Esophagus muscularis mucosa (tissue), 4 donors: ENCODE results near the gene CD244. TPM values are rescaled to one million over a fixed set of nuclear protein-coding genes. Genes with fewer than 3 reads are reported as not detected.
"Not testable (repeated sequence)": the region's sequence is repeated elsewhere in the genome, so short reads cannot be mapped to it uniquely, and the experiment has no call there.

Experiments
- DNase-seq: peaks from one replicate; pipeline ENCODE4 v3.0.0-alpha.2; 2017; ENCODE audit errors: extremely low spot score
- H3K27ac ChIP-seq, 4 donors: fragments of 200-600 bp; sonication (generic); replicated peaks in 1 of 4; 1 replicate in 3 of 4; 2 replicates in 1 of 4; pipeline ENCODE4 v1.5.1; 2016 to 2019; ENCODE audit warnings: mild to moderate bottlenecking in 1 of 4
- H3K27me3 ChIP-seq, 4 donors: fragments of 200-600 bp; sonication (generic); one replicate each; pipeline versions ENCODE4 v1.5.1 to v1.6.0; 2016 to 2019
- H3K36me3 ChIP-seq, 4 donors: fragments of 200-600 bp; sonication (generic); one replicate each; pipeline ENCODE4 v1.5.1; 2016 to 2019
- H3K4me1 ChIP-seq, 4 donors: fragments of 200-600 bp; sonication (generic); one replicate each; pipeline ENCODE4 v1.5.1; 2016 to 2019
- H3K4me3 ChIP-seq, 4 donors: fragments of 200-600 bp; sonication (generic); 1 replicate in 2 of 4; 2 replicates in 2 of 4; pipeline ENCODE4 v1.5.1; 2016 to 2019; ENCODE audit warnings: mild to moderate bottlenecking in 4 of 4, moderate library complexity in 1 of 4
- H3K9me3 ChIP-seq, 4 donors: fragments of 200-600 bp; sonication (generic); 1 replicate in 3 of 4; 2 replicates in 1 of 4; pipeline ENCODE4 v1.5.1; 2016 to 2019
- EP300 ChIP-seq: sonication (generic); formaldehyde crosslinking; IDR thresholded peaks from one replicate; pipeline ENCODE4 v1.6.1; 2017; ENCODE audit warnings: antibody characterized with exemption
- POLR2A ChIP-seq: fragments of 450-650 bp; IDR thresholded peaks from one replicate; pipeline ENCODE4 v1.6.1; 2017; ENCODE audit warnings: antibody characterized with exemption, moderate library complexity, mild to moderate bottlenecking, low read depth
- POLR2AphosphoS5 ChIP-seq, 2 donors: sonication (generic); formaldehyde crosslinking; IDR thresholded peaks; one replicate each; pipeline ENCODE4 v1.6.1; 2017; ENCODE audit warnings: antibody characterized with exemption in 2 of 2
- WGBS: methylation state at CpG from one replicate; pipeline ENCODE4 v1.1.5; 2018; 5-methylcytosine and 5-hydroxymethylcytosine counted together
- intact Hi-C: fragments of 100-400 bp; cut with DNase I; formaldehyde crosslinking; loops from one replicate; pipeline ENCODE4 v1.15.1; 2023
- total RNA-seq, 4 donors: library from RNA; depleted of rRNA; stranded (reverse); fragments of >200 nt; gene quantifications; one replicate each; pipeline versions ENCODE4 v1.1.0 to v1.2.1, GENCODE V29; 2016
- TF ChIP-seq, protein P1 (sequence below), 3 experiments: fragments of 200-600 bp in 2 of 3; fragments of 450-650 bp in 1 of 3; sonication (generic) in 2 of 3; IDR thresholded peaks; one replicate each; pipeline ENCODE4 v1.5.1; 2017 to 2019; ENCODE audit warnings: antibody characterized with exemption in 3 of 3, mild to moderate bottlenecking in 2 of 3, moderate library complexity in 1 of 3

The CD244 gene
- total RNA-seq, 4 donors from 2014 or later = 0.13 to 0.83 (median 0.34) TPM; not detected in 1

DNA sequence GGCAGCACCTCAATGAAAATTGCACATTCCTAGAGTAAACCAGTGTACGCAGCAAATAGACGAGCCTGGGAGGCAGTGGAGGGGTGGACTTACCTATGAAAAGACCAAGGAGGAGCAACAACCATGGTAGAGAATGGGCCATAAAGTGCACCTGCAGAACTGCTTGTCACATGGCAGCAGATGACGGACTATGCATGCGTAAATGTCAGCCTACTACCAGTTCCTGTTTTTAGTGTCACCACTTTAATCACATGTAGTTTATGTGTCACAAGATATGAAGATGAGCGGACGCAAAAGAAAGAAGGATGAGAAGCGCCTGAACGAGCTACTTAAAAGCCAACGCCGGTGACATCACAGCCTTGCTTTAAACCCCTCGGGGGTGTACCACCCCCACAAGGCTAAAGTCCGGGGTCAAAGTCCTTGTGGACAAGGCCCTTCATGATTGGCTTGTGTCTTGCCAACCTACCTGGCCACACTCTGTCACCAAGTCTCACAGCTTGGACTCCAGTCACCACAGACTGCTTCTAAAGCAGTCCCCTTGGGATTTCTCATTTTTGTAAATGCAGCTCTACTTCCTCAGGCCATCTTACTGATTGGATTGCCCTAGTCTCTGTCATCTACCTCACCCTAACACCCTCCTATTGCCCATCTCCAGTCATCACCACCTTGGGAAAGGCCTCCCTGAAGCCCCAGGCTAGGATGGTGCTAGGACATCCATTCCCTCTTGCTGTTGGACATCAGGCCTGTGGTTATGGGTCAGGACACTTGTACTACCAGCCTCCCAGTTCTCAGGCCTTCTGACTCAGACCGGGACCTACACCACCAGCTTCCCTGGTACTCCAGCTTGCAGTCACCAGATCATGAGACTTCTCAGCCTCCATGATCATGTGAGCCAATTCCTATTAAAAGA is 72.7 kb downstream of the CD244 start:
- no peak overlapping the region for H3K27ac ChIP-seq
- H3K4me1 ChIP-seq = no peaks in the 10 kb centered on the region
- H3K36me3 ChIP-seq = no peaks in the 10 kb centered on the region
- no peaks in the 10 kb centered on the region for H3K9me3 ChIP-seq
- H3K27me3 ChIP-seq = no peaks in the 10 kb centered on the region
- intact Hi-C loops = no loop called here
- 82% methylated on average over 13 of the region's 13 CpGs for WGBS
- no peak overlapping the region for H3K4me3 ChIP-seq
- TF ChIP-seq POLR2AphosphoS5 (IDR thresholded peaks at IDR 0.05) = no peak
- DNase-seq = no peak

DNA sequence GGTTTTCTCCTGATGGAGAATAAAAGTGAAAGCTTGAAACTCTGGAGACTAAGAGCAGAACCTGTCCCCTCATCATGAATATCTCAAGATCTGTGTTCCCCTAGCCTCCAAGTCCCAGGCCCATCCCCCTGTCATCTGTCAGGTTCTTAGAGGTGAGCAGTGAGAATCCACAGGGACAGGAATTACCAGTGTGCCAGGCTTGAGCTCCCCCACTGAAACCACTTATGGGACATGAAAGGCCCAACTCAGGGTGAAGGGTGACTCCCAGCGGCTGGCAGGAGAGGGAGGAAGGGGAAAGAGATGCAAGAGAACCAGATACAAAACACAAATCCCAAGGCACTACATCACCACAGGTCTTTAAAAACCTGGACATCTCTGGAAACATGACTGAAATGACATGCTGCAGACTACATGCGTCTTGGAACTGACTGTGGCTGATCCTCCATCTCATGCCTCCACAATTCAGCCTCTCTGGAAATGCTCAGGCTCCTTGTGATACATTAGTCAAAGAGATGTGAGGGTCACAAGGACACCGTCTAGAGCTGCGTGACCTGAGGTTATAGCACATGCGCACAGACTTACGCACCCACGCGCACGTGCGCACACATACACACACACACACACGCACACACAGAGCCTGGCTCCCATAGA is 73.5 kb downstream of the CD244 start:
- H3K4me1 ChIP-seq = no peaks in the 10 kb centered on the region
- no peak overlapping the region for H3K27ac ChIP-seq
- no peak overlapping the region for H3K4me3 ChIP-seq
- no peak for DNase-seq
- TF ChIP-seq POLR2A (no peak), EP300 (no peak), POLR2AphosphoS5 (IDR thresholded peaks at IDR 0.05) (no peak)
- TF ChIP-seq, protein P1, sequence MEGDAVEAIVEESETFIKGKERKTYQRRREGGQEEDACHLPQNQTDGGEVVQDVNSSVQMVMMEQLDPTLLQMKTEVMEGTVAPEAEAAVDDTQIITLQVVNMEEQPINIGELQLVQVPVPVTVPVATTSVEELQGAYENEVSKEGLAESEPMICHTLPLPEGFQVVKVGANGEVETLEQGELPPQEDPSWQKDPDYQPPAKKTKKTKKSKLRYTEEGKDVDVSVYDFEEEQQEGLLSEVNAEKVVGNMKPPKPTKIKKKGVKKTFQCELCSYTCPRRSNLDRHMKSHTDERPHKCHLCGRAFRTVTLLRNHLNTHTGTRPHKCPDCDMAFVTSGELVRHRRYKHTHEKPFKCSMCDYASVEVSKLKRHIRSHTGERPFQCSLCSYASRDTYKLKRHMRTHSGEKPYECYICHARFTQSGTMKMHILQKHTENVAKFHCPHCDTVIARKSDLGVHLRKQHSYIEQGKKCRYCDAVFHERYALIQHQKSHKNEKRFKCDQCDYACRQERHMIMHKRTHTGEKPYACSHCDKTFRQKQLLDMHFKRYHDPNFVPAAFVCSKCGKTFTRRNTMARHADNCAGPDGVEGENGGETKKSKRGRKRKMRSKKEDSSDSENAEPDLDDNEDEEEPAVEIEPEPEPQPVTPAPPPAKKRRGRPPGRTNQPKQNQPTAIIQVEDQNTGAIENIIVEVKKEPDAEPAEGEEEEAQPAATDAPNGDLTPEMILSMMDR (IDR thresholded peaks at IDR 0.05) = no peak
- H3K27me3 ChIP-seq = no peaks in the 10 kb centered on the region
- no peaks in the 10 kb centered on the region for H3K9me3 ChIP-seq
- WGBS = 94% methylated on average over 11 of the region's 11 CpGs
- intact Hi-C loops = no loop called here
- H3K36me3 ChIP-seq = no peaks in the 10 kb centered on the region

DNA sequence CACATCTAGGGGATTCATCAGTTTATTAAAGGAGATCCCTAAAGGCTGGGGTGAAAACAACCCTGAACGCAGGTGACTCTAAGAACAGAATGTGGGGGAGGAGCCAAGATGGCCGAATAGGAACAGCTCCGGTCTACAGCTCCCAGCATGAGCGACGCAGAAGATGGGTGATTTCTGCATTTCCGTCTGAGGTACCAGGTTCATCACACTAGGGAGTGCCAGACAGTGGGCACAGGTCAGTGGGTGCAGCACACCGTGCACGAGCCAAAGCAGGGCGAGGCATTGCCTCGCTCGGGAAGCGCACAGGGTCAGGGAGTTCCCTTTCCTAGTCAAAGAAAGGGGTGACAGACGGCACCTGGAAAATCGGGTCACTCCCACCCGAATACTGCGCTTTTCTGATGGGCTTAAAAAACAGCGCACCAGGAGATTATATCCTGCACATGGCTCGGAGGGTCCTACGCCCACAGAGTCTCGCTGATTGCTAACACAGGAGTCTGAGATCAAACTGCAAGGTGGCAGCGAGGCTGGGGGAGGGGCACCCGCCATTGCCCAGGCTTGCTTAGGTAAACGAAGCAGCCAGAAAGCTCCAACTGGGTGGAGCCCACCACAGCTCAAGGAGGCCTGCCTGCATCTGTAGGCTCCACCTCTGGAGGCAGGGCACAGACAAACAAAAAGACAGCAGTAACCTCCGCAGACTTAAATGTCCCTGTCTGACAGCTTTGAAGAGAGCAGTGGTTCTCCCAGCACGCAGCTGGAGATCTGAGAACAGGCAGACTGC is 79.5 kb downstream of the CD244 start:
- WGBS = 88% methylated on average over 24 of the region's 25 CpGs
- not testable (repeated sequence) for DNase-seq

DNA sequence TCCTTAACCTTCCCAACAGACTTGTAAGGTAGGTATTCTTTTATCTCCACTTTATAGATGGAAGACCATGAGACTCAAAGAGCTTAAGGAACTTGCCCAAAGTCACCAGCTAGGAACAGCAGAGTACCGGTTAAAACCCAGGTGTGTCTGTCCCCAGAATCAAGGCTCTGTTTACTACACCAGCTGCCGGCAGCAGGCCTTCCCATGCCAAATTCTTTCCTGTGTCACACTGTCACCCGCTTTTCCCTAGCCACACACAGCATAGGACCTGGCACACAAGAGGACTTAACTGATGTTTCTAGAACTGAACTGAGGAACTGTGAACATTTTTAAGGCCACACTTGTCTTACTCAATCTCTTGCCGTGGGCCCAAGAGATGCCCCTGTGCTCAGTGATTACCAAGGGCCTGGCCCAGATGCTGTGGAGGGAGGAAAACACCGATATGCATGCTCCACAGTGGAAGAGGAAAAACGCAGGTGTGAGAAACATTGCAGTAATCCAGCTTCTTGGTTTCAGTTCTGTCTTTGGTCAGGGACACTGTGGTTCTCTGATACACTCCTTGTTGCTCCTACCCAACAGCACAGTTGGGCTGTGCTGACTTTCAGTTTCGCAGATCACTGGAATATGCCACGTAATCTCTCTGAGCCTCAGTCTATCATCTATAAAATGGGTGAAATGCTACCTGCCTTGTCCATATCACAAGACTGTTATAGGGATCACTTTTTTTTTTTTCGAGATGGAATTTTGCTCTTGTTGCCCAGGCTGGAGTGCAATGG is 80.6 kb downstream of the CD244 start:
- 84% methylated on average over 9 of the region's 9 CpGs for WGBS
- DNase-seq = no peak
- TF ChIP-seq EP300 (no peak), POLR2AphosphoS5 (IDR thresholded peaks at IDR 0.05) (no peak), POLR2A (no peak)
- TF ChIP-seq, protein P1 (IDR thresholded peaks at IDR 0.05) = no peak
- H3K27me3 ChIP-seq = no peaks in the 10 kb centered on the region
- H3K36me3 ChIP-seq = no peaks in the 10 kb centered on the region
- no peak overlapping the region for H3K4me3 ChIP-seq
- H3K9me3 ChIP-seq = no peaks in the 10 kb centered on the region
- intact Hi-C loops = no loop called here
- H3K27ac ChIP-seq = no peak overlapping the region
- no peaks in the 10 kb centered on the region for H3K4me1 ChIP-seq

More for the DNA sequence above, 79.5 kb downstream of the CD244 start:
- intact Hi-C loops, H3K4me1 ChIP-seq, H3K4me3 ChIP-seq, H3K27ac ChIP-seq, H3K9me3 ChIP-seq, H3K27me3 ChIP-seq, H3K36me3 ChIP-seq: not testable (repeated sequence)

DNA sequence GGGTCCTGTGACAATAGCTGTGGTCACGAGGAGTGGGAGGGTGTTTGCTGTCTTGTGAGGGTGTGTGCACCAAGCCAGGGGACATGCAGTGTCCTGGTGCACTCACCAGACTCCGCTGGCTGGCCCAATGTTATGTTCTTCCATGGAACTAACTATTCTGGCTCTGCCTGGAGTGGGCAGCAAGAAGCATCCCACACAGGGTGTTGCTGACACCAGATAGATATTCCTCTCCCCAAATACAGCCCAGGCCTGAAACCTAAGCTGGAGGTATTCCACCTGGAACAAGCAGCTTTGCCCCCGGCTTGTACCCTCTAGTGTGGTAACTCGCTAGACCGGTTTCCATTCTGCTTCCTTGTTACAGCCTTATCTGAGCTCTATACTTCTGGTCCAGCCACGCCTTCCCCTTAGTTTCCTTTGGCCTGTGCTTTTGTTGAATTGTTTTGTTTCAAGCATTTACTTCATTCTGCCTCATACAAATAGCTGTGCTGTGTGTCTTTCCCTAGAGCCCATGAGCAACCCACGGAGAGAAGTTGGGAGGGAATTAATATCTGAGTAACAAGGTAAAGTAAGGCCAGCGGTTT is 81.4 kb downstream of the CD244 start:
- H3K9me3 ChIP-seq = no peaks in the 10 kb centered on the region
- intact Hi-C loops = no loop called here
- no peaks in the 10 kb centered on the region for H3K4me1 ChIP-seq
- H3K27ac ChIP-seq = no peak overlapping the region
- TF ChIP-seq, protein P1 (IDR thresholded peaks at IDR 0.05) = no peak
- TF ChIP-seq EP300 = no peak
- no peak for TF ChIP-seq POLR2A
- TF ChIP-seq POLR2AphosphoS5 (IDR thresholded peaks at IDR 0.05) = no peak
- H3K4me3 ChIP-seq = no peak overlapping the region
- DNase-seq = peak; percentile 91
- no peaks in the 10 kb centered on the region for H3K36me3 ChIP-seq
- 82% methylated on average over 7 of the region's 8 CpGs for WGBS
- no peaks in the 10 kb centered on the region for H3K27me3 ChIP-seq
